ENCODE results near the gene BPGM.
"Not testable (repeated sequence)": the region's sequence is repeated elsewhere in the genome, so short reads cannot be mapped to it uniquely, and the experiment has no call there.

Gene BPGM

DNA sequence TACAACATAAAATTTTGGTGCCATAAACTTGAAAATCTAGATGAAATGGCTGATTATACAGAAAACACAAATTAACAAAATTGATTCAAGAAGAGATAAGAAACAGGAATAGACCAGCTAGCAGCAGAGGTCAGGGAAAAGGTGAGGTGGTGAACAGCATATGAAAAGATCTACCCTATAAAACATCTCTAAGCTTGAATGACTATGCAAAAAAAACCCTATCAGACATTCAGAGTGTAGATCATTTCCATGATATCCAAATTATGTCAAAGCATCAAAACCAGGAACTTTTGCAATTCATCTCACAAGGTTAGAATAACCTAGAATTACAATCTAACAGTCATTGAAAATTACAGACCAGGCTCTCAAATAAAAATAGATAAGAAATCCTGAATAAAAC lies 14.6 kb upstream of the BPGM start:
- DNase-seq = no peak

DNA sequence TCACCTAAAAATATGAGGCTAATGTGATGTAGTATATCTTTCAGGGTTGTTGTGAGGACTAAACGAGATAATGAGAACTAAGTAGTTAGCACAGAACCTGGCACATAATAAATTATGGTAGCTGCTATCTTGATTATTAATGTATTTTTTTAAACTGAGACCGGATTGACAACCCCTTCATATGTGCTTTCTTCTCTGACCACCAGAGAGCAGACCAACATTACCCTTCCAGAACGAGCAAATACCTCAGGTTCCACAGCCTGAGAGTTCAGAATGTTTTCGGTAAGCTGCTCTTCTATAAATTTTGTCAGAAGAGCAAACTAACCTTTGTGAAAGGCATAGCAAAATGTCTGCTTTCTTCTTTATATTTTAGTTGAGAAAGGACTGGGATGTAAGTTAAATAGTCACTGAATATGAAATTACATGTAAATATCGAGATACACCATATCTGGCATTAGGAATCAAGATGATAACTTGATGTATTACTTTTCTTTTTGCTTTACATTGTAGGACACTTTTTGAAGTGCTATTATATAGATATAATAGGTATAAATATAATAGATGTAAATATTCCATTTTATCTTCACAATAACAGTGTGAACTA lies 13.6 kb upstream of the BPGM start:
- DNase-seq = peak in 4 of 5 donors; percentile 16 to 59 (median 25)

DNA sequence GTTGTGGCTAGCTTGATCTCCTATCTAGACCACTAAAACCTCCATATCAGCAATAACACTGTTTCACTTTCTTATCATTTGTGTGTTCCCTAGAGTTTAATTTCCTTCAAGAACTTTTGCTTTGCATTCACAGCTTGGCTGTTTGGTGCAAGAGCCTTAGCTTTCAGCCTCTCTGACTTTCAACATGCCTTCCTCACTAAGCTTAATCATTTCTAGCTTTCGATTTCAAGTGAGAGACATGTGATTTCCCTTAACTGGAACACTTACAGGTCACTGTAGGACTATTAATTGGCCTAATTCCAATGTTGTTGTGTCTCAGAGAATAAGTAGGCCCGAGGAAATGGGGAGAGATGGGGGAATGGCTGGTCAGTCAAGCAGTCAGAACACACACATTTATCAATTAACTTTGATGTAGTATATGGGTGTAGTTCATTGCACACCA lies 10.6 kb upstream of the BPGM start:
- DNase-seq = peak in 1 of 5 donors; percentile 78

GRCh38 chr7:134637441-134637840 lies 9.2 kb upstream of the BPGM start:
- no peak for DNase-seq

DNA sequence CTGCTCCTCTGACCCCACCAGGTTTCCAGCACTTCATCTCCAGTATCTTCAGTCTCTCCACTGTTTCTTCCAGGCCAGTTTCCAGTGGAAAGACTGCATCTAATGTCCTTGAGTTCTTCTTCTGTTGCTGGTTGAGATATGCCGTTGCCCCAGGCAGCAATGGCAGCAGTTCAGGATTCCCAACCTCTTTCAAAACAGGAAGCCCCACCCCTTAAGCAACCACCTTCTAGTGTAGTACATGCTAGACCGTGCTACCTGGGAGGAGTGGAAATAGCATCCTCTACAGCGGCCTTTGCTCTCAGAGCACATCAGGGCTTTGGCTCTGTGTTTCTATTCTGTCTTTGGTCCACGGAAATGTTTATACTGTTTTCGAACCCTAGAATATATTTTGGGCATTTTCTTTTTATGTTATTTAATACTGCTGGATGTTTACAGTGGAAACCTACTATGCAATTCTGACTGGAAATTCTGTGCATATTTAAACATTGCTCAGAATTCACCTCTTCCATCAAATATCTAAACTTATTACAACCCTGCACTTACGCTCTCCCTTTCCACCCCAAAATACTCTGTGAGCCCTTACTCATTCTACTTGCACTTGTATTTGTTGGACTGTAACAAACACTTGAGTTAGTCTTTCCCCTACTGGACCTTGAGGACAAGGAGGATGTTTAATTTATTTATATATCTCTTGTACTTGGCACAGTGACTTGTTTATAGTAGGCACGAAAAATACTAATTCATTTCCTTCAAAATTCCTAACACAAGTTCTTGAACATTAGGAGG lies 8.5 kb upstream of the BPGM start:
- DNase-seq = no peak

GRCh38 chr7:134639061-134639460 lies 7.6 kb upstream of the BPGM start:
- DNase-seq = no peak

DNA sequence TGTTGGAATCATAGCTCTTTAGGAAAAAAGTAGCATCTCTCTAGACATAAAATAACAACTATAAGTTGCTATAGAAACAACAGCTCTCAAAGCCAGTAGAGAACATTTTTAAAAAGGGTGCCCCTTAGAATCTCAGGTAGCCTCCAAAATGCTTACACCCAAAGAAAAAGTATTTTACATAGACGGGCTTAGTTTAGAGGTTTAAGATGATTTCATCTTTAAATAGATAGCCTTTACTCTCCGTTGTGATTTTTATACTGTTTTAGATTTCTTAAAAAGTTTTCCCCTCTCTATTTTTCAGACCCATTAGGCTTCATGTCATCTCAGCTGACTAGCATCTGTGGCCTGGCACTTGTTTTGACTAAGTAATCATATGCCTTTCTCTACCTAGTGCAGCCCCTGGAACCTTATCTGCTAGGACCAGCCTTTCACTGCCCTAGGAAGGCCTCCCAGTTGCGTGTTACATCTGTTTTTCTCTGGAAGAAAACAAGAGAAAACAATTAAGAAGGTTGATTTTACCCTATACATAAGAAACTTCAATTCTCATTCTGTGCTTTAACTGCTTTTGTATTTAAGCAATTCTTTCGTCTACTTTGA lies 6.9 kb upstream of the BPGM start:
- DNase-seq = no peak

GRCh38 chr7:134640842-134641715 lies 5.6 kb upstream of the BPGM start:
- peak in 1 of 5 donors; percentile 75 for DNase-seq

DNA sequence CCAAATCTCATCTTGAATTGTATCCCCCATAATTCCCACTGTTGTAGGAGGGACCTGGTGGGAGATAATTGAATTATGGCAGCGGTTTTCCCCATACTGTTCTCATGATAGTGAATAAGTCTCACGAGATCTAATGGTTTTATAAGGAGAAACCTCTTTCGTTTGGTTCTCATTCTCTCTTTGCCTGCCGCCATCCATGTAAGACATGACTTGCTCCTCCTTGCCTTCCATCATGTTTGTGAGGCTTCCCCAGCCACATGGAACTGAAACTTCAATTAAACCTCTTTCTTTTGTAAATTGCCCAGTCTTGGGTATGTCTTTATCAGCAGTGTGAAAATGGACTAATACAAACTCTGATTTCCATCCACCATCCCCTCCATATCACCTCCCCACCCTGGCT lies 4.7 kb upstream of the BPGM start:
- not testable (repeated sequence) for DNase-seq

DNA sequence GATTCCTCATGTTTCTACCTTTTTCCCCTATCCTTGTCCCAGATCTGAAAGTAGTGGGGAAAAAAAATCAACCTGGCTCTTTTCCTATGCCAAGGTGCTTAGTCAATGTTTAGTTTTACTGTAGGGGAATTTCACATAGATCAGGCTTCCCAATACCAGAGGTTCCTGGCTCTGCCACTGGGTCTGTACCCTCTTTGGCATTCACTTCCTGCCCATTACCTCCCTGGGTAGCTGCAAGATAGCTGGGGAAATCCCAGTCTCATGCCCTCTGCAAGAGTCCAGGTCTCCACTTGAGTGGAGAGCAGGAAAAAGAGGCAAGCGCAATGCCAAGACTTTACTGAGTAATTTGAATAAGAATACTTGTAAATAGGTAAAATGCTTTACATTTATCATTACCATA lies 3.5 kb upstream of the BPGM start:
- DNase-seq = no peak

- no peak for DNase-seq
Measured at GRCh38 chr7:134645478-134645877, 1.2 kb upstream of the BPGM start.

DNA sequence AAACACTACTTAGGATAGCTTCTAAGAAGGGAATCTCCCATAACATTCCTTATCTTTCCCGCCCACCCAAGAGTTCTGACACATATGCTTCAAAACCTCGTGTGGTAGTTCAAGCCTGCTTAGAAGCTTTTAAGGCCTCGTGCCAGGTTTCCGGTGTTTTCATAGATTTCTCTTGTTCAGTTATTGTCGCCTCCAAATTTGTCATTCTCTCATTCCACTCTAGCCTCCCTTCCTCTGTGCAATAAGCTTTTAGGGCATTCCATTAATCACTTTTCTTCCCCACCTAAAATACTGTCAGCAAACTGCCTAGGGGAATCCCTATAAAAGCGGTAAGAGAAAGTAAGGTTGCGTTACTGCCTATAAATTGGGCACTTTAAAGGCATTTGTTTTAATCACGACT lies 718 bp upstream of the BPGM start:
- peak in 1 of 5 donors; percentile 22 for DNase-seq

DNA sequence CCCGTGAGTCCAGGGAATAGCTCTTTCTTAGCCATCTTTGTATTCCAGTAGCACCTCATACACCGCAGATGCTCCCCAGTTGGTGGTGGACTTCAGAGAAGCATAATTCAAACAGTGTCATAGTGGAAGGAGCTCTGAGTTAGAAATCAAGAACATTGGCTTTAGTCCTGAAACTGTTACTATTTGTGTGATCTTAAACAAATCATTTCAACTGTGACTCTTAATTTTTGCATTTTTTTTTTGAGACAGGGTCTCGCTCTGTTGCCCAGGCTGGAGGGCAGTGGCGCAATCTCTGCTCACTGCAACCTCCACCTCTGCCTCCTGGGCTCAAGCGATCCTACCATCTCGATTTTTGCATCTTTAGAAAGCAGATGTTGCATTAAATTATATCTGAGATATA lies 1.8 kb downstream of the BPGM start:
- DNase-seq = no peak

DNA sequence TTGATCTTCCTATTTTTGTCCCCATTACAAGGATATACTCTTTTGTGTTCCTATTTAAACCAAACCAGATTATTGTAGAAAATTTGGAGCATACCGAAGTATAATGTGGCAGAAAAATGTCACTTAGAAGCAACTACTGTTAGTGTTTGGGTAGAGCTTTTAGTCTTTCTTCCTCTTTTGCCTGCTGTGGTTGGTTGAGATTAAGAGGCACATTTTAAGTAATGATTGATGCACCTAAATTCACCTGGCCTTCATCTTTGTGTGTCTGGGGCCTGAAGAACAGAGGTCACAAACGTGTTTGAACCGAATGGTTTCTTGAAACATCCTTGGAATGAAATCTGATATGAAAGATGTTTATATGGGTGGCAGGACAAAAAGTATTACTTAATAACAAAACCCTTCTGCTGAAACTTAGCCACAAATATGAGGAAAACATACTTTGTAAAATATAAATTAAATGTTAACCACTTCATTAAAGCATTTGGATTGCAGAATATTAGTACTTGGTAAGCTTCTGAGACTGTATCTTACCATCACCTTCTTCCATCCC lies 2.6 kb downstream of the BPGM start:
- DNase-seq = no peak

DNA sequence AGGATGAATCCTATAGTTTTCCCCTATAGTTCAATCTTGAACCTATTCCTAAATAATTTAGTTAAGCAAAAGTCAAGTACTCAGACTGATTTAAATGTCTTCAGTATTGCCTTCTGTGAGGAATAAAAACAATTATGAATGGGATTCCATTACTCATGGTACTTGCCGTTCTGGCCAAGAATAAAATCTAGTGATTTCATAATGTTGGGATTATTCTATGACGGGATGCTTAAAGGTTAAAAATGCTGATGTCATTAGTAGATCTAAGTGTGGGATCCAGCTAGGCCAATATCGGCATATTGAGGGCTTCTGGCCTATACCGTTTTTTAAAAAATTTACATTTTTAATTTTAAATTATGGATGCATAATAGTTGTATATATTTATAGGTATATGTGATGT lies 5.3 kb downstream of the BPGM start:
- DNase-seq = no peak

DNA sequence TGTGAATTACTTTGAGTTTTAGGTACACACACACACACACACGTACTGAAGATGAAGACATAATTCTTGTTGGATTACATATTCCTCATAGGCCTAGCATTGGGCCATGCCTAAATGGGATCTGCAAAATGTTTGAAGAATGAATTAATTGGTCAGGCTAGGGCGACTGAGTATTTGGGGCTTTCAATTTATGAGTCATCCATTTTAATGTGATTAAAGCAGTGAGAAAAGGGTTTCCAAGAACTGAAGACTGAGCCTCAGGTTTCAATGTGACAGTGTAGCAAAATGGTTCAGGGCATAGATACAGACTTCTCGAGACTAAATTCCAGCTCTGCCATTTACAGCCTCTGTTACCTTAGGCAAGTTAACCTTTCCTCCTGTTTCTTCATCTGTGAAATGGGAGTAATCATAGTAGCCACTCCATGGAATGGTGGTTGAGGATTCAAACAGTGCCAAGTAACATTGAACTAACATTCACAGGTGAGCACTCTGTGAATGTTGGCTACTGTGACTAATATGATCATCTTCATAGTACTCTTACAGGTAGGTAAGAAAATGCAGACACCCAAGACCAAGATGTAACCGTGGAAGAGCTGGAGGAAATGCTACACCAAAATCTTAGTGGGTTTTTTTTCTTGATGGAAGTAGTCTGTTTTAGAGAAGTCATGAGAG lies 7.6 kb downstream of the BPGM start:
- DNase-seq = peak in 1 of 5 donors; percentile 65

GRCh38 chr7:134657526-134657925 lies 10.9 kb downstream of the BPGM start:
- no peak for DNase-seq

- no peak for DNase-seq
Measured at GRCh38 chr7:134660242-134660785, 13.7 kb downstream of the BPGM start.

DNA sequence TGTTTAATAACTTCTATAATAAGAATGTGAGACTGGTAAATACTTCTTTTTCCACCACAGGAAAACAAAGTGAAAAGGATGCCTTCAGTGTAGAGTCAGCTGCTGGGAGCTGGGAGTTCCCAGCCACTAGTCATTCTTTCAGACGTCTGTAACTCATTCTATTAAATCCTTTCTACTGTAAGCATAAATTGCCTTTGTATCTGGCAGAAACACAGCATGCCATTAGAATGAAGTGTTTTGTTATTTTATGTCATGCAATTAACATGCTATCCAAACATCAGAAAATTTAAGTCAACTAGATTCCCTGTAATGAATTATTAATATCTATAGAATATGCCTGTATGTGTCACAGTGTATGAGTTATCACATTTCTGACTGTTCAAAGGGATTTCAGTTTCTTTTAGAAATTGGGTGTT lies 14.3 kb downstream of the BPGM start:
- DNase-seq = no peak

DNA sequence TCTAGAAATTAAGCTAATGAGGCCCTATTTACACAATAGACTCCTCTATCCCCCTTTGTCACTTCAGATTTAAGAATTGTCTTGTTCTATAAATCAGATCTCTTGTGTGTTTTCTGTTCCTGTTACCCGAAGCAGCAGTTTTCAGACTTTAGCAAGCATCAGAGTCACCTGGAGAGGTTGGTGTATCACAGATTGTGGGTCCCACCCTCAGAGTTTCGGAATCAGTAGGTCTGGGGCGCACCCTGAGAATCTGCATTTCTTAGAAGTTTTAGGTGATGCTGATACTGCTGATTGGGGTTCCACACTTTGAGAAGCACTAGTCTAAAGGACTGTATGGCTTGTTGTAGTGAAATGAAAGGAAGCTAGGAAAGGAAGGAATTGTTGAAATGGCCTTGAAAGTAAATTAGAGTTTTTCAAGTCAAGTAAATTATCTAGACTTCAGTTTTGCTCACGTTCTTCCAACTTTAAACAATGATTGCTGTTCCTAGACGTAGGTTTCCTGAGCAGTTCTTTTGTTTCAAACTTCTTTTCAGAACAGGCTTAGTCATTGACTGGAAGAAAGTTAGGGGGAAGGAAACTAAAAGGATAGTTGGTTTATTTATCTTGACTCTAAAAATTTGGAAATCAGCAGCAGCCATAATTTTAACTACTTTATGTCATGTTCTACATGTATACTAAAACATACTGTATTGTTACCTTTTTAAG lies 15.7 kb downstream of the BPGM start:
- no peak for DNase-seq

- DNase-seq = no peak
Measured at GRCh38 chr7:134662871-134663205, 16.2 kb downstream of the BPGM start.
